AG04450 (cell line): Measurements from ENCODE around the gene UBE3D. TPM values are rescaled to one million over a fixed set of nuclear protein-coding genes. Genes with fewer than 3 reads are reported as not detected.

ENCODE experiments used
- CTCF ChIA-PET: fragments of 300-600, 350-600 bp; formaldehyde crosslinking; extraction: SDS; loops from one replicate; lab custom pipeline; 2022; ENCODE audit warnings: antibody characterized with exemption, inconsistent platforms; lab: Charles Lee
- POLR2A ChIA-PET: fragments of 350-600 bp; formaldehyde crosslinking; extraction: SDS; loops from one replicate; lab custom pipeline; 2021; ENCODE audit warnings: antibody characterized with exemption, inconsistent platforms; lab: Yijun Ruan, JAX
- DNase-seq: peaks from one replicate; pipeline ENCODE4 v3.0.0-alpha.2; 2011; ENCODE audit warnings: low read depth, low spot score
- H3K27ac ChIP-seq: one replicate; pipeline ENCODE4 v1.5.1; 2012; ENCODE audit warnings: low read depth, low read length, control low read depth
- H3K27me3 ChIP-seq: one replicate; pipeline ENCODE4 v1.6.0; 2012; ENCODE audit warnings: low read length; ENCODE audit not compliant: control insufficient read depth, insufficient read depth
- H3K4me3 ChIP-seq: 2 replicates; pipeline ENCODE4 v1.5.1; 2011; ENCODE audit warnings: mild to moderate bottlenecking, low read depth, low read length, control low read depth
- H3K9me3 ChIP-seq: 2 replicates; pipeline ENCODE4 v1.5.1; 2012; ENCODE audit warnings: low read length; ENCODE audit not compliant: control insufficient read depth, insufficient read depth
- polyA plus RNA-seq: library from polyadenylated mRNA; depleted of rRNA; stranded (reverse); fragments of >200 nt; gene quantifications from 2 replicates; pipeline ENCODE4 v1.2.3, GENCODE V29; 2011
- TF ChIP-seq, protein P1 (sequence below): IDR thresholded peaks from 2 replicates; pipeline ENCODE4 v1.5.1; 2011; ENCODE audit warnings: low read depth, low read length, control low read depth, inconsistent platforms

UBE3D gene
- polyA plus RNA-seq, 1 experiment = 6.4 TPM

DNA sequence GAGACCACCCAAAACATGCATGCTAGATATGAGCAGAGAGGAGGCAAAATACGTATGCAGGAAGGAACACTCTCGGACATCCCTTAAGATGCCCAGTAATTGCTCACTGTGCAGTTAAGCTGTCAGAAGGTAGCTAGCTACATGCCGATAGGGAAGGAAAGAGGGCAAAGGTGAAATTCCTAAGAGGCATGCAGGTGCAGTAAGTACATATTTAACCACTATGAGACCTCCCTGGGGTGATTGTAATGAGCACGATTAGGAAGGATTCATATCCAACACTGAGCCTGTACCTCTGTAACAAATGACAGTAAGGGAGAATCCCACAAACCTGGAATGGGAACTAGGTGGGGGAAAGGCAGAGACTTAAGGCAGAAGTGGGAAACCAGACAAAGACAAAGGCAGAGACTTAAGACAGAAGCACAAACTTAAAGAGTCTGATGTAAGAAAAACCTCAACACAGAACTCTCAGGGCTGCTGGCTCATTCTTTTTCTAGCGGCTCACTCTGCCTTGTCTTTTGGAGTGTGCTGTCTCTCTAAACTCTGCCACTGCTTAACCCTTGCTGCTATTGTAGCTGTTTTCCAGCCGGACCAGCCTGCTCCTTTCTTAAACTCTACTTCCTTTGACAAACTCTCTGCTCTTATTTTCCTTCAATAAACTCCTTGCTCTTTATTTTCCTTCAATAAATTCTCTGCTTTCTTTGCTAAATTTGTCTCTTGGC is 148.1 kb downstream of the UBE3D start:
- H3K27ac ChIP-seq = no peak overlapping the region
- CTCF ChIA-PET = interaction anchor here (0.7 kb wide), 1 partner anchor 555 kb away, joined by 3 read pairs; no protein-coding TSS in a partner anchor
- H3K9me3 ChIP-seq = no peaks in the 10 kb centered on the region; the same call in 1 of the 2 replicates
- H3K4me3 ChIP-seq = no peak overlapping the region
- TF ChIP-seq, protein P1, sequence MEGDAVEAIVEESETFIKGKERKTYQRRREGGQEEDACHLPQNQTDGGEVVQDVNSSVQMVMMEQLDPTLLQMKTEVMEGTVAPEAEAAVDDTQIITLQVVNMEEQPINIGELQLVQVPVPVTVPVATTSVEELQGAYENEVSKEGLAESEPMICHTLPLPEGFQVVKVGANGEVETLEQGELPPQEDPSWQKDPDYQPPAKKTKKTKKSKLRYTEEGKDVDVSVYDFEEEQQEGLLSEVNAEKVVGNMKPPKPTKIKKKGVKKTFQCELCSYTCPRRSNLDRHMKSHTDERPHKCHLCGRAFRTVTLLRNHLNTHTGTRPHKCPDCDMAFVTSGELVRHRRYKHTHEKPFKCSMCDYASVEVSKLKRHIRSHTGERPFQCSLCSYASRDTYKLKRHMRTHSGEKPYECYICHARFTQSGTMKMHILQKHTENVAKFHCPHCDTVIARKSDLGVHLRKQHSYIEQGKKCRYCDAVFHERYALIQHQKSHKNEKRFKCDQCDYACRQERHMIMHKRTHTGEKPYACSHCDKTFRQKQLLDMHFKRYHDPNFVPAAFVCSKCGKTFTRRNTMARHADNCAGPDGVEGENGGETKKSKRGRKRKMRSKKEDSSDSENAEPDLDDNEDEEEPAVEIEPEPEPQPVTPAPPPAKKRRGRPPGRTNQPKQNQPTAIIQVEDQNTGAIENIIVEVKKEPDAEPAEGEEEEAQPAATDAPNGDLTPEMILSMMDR = no peak
- no peak for DNase-seq
- POLR2A ChIA-PET = no interaction called here
- no peaks in the 10 kb centered on the region for H3K27me3 ChIP-seq

DNA sequence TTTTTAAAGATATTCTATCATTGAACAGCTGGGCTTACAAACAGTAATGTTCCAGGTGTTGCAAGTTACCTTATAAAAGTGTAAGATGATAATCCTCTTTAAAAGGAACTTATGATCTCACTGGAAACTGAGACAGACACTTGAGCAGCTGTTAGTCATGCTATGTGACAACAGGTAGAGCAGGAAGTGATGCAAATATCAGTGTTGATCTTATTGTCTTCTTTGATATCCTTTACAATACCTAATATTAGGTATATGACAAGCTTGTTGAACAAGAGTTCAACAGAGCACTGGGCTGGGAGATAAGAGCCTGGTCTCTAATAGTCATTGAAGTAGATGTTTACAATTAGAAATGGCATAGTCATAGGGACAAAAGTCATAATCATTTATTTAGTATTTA is 150.0 kb downstream of the UBE3D start:
- no peaks in the 10 kb centered on the region; the same call in 1 of the 2 replicates for H3K9me3 ChIP-seq
- CTCF ChIA-PET = interaction anchor here (0.8 kb wide), 1 partner anchor 150 kb away, joined by 3 read pairs; the partner anchor contains the start of gene UBE3D
- no peak overlapping the region for H3K4me3 ChIP-seq
- H3K27me3 ChIP-seq = no peaks in the 10 kb centered on the region
- TF ChIP-seq, protein P1 = no peak
- no peak overlapping the region for H3K27ac ChIP-seq
- no peak for DNase-seq
- POLR2A ChIA-PET = no interaction called here

DNA sequence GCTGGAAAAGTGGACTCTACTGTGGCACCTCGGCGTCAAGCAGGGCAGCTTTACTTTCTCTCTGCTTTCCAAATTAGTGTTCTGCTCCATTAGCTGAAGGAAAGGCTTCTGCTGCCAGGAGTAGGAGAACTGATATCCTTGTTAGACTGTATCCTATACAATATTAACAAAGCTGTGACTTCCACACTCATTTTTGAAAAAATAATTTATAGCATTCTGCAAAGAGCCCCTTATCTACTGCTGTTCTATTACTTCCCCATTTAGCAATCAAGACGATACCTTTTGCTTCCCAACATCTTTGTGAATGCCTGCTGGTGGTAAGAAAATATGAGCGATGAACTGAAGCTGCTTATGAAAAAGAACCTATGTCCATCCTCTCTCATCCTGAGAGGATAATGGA is 151.1 kb downstream of the UBE3D start:
- H3K27ac ChIP-seq = no peak overlapping the region
- DNase-seq = no peak
- H3K27me3 ChIP-seq = no peaks in the 10 kb centered on the region
- H3K9me3 ChIP-seq = no peaks in the 10 kb centered on the region; the same call in 1 of the 2 replicates
- ChIA-PET CTCF (no interaction called here), POLR2A (no interaction called here)
- TF ChIP-seq, protein P1 = no peak
- no peak overlapping the region for H3K4me3 ChIP-seq

DNA sequence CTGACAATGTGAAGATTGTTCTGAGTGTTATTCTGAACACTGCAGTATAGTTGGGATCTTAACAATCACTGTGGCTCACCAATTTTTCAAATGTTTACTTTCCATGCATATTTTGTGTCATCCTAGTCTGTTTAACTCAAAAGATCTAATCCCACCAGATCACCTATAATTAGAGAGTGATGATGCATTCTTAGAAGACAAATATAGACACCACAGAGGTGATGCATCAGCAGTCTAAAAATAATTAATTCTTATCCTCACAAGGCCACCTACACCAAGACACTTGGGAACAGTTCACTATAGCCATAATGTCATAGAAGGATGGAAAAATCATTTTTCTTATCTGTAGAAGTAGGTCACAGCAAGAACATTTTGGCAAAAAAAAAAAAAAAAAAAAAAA is 154.8 kb downstream of the UBE3D start:
- TF ChIP-seq, protein P1 = no peak
- no peaks in the 10 kb centered on the region for H3K9me3 ChIP-seq
- no peaks in the 10 kb centered on the region for H3K27me3 ChIP-seq
- H3K27ac ChIP-seq = no peak overlapping the region
- no peak for DNase-seq
- POLR2A ChIA-PET = no interaction called here
- no peak overlapping the region for H3K4me3 ChIP-seq
- CTCF ChIA-PET = interaction anchor here (1.1 kb wide), 1 partner anchor 656 kb away, joined by 3 read pairs; no protein-coding TSS in a partner anchor

- ChIA-PET POLR2A (no interaction called here), CTCF (no interaction called here)
- Histone ChIP-seq H3K9me3 (no peaks in the 10 kb centered on the region), H3K27ac (no peak overlapping the region), H3K27me3 (no peaks in the 10 kb centered on the region), H3K4me3 (no peak overlapping the region)
- no peak for DNase-seq
- TF ChIP-seq, protein P1 = no peak
These were observed 155.2 kb downstream of the UBE3D start for GRCh38 chr6:82910395-82910794.
